SK-N-SH treated with all-trans-retinoic acid at 6 μM for 48 hours (cell line): ENCODE results near the gene FHOD1.

Experiments
- ATAC-seq: fragments of 200-7000 bp; cut with Tn5 transposase; 3 replicates; pipeline ENCODE4 v1.9.1; 2020; ENCODE audit warnings: mild to moderate bottlenecking, moderate library complexity
- ARNTL ChIP-seq: fragments of 450-650 bp; formaldehyde crosslinking; IDR thresholded peaks from 2 replicates; pipeline ENCODE4 v1.5.0; 2020; ENCODE audit warnings: low read depth, mild to moderate bottlenecking, moderate library complexity, borderline replicate concordance
- BACH2 ChIP-seq: fragments of 250-450 bp; sonication (Bioruptor Pico); IDR thresholded peaks from 2 replicates; pipeline ENCODE4 v1.9.0; 2021; ENCODE audit warnings: mild to moderate bottlenecking, borderline replicate concordance
- CSDC2 ChIP-seq: fragments of 250-450 bp; sonication (Bioruptor Pico); IDR thresholded peaks from 2 replicates; pipeline ENCODE4 v1.5.0; 2020; ENCODE audit warnings: mild to moderate bottlenecking, moderate library complexity
- ESRRG ChIP-seq: fragments of 250-450 bp; sonication (Bioruptor Pico); IDR thresholded peaks from 2 replicates; pipeline ENCODE4 v1.6.1; 2021; ENCODE audit warnings: mild to moderate bottlenecking
- GLIS3 ChIP-seq: fragments of 250-450 bp; sonication (Bioruptor Pico); IDR thresholded peaks from 2 replicates; pipeline ENCODE4 v1.5.0; 2020; ENCODE audit warnings: mild to moderate bottlenecking, moderate library complexity
- ISL1 ChIP-seq: fragments of 250-450 bp; sonication (Bioruptor Pico); IDR thresholded peaks from 2 replicates; pipeline ENCODE4 v2.1.2; 2022; ENCODE audit warnings: mild to moderate bottlenecking, moderate library complexity
- OSR1 ChIP-seq: fragments of 250-450 bp; sonication (Bioruptor Pico); IDR thresholded peaks from 2 replicates; pipeline ENCODE4 v1.8.0; 2022; ENCODE audit warnings: moderate library complexity, mild to moderate bottlenecking, inconsistent platforms
- PPARA ChIP-seq: fragments of 250-450 bp; sonication (Bioruptor Pico); IDR thresholded peaks from 2 replicates; pipeline ENCODE4 v1.5.0; 2020; ENCODE audit warnings: mild to moderate bottlenecking, borderline replicate concordance
- RARB ChIP-seq: fragments of 250-450 bp; sonication (Bioruptor Pico); IDR thresholded peaks from 2 replicates; pipeline ENCODE4 v1.8.0; 2021; ENCODE audit warnings: mild to moderate bottlenecking, moderate library complexity
- SNAI2 ChIP-seq: fragments of 250-450 bp; sonication (Bioruptor Pico); IDR thresholded peaks from 2 replicates; pipeline ENCODE4 v1.5.0; 2020; ENCODE audit warnings: mild to moderate bottlenecking, moderate library complexity
- TCF4 ChIP-seq: fragments of 250-450 bp; sonication (Bioruptor Pico); IDR thresholded peaks from 2 replicates; pipeline ENCODE4 v1.8.0; 2021; ENCODE audit warnings: mild to moderate bottlenecking, moderate library complexity, borderline replicate concordance
- TOX ChIP-seq: fragments of 250-450 bp; sonication (Bioruptor Pico); IDR thresholded peaks from 2 replicates; pipeline ENCODE4 v1.8.0; 2021; ENCODE audit warnings: mild to moderate bottlenecking, moderate library complexity, borderline replicate concordance
- ZC3H10 ChIP-seq: fragments of 250-450 bp; sonication (Bioruptor Pico); IDR thresholded peaks from 2 replicates; pipeline ENCODE4 v1.5.1; 2021; ENCODE audit warnings: mild to moderate bottlenecking, moderate library complexity
- ZFP3 ChIP-seq: fragments of 250-450 bp; sonication (Bioruptor Pico); IDR thresholded peaks from 2 replicates; pipeline ENCODE4 v1.5.0; 2020; ENCODE audit warnings: mild to moderate bottlenecking, moderate library complexity
- ZNF70 ChIP-seq: fragments of 450-650 bp; formaldehyde crosslinking; IDR thresholded peaks from 2 replicates; pipeline ENCODE4 v1.5.0; 2020; ENCODE audit warnings: mild to moderate bottlenecking, moderate library complexity
- ZNF8 ChIP-seq: fragments of 450-650 bp; formaldehyde crosslinking; IDR thresholded peaks from 2 replicates; pipeline ENCODE4 v1.5.0; 2020; ENCODE audit warnings: mild to moderate bottlenecking, moderate library complexity
- TF ChIP-seq, protein P1 (sequence below): fragments of 250-450 bp; sonication (Bioruptor Pico); IDR thresholded peaks from 2 replicates; pipeline ENCODE4 v1.5.0; 2020; ENCODE audit warnings: mild to moderate bottlenecking, moderate library complexity
- TF ChIP-seq, protein P2 (sequence below): fragments of 250-450 bp; sonication (Bioruptor Pico); IDR thresholded peaks from 2 replicates; pipeline ENCODE4 v1.5.1; 2020; ENCODE audit warnings: low read depth, mild to moderate bottlenecking, moderate library complexity
- TF ChIP-seq, protein P3 (sequence below): fragments of 250-450 bp; sonication (Bioruptor Pico); IDR thresholded peaks from 2 replicates; pipeline ENCODE4 v1.5.1; 2021; ENCODE audit warnings: mild to moderate bottlenecking, moderate library complexity
- TF ChIP-seq, protein P4 (sequence below): fragments of 250-450 bp; sonication (Bioruptor Pico); IDR thresholded peaks from 2 replicates; pipeline ENCODE4 v1.8.0; 2020; ENCODE audit warnings: mild to moderate bottlenecking, moderate library complexity, borderline replicate concordance
- TF ChIP-seq, protein P5 (sequence below): fragments of 250-450 bp; sonication (Bioruptor Pico); IDR thresholded peaks from 2 replicates; pipeline ENCODE4 v1.8.0; 2021; ENCODE audit warnings: low read depth, mild to moderate bottlenecking, moderate library complexity, borderline replicate concordance

Gene FHOD1

DNA sequence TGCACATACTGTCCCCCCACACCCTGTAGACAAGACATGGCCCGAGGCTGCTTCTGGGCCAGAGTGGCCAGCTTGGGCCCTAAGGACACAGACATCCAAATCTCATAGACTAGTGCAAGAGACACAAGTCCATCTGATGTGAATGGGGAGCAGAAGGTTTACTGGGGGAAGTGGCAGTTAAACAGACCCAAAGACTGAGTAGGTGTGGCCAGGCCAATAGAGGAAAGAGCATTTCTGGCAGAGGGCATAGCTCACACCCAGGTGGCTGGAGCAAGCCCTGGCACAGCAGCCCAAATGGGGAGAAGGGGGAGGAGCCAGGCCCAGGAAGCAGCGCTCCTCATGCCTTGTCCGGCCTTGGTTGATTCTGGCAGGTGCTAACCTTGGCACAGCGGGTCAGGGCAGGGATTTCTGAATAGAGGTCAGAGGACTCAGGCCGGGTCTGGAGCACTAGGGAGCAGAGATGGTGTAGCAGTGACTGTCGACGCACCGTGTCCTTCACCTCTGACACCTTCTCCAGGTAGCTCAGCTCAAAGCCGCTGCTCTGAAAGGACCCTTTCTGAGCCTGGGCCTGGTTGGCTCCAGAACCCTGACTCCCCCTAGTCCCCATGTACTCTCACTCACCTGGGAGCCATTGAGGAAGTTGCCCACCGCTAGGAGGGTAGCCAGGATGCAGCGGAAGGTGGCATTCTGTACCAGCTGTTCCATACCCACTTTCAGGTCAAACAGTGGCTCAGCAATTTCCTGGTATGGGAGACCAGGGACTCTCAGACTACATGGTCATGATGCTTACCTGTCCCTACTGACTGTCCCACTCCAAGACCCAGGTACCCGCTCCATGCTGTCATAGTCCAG, 16.2 kb downstream of the FHOD1 start:
- ATAC-seq: no peak
- TF ChIP-seq TOX (CRISPR knock-in tag): no peak
- no peak for TF ChIP-seq ZC3H10 (CRISPR knock-in tag)
- TF ChIP-seq, protein P1, sequence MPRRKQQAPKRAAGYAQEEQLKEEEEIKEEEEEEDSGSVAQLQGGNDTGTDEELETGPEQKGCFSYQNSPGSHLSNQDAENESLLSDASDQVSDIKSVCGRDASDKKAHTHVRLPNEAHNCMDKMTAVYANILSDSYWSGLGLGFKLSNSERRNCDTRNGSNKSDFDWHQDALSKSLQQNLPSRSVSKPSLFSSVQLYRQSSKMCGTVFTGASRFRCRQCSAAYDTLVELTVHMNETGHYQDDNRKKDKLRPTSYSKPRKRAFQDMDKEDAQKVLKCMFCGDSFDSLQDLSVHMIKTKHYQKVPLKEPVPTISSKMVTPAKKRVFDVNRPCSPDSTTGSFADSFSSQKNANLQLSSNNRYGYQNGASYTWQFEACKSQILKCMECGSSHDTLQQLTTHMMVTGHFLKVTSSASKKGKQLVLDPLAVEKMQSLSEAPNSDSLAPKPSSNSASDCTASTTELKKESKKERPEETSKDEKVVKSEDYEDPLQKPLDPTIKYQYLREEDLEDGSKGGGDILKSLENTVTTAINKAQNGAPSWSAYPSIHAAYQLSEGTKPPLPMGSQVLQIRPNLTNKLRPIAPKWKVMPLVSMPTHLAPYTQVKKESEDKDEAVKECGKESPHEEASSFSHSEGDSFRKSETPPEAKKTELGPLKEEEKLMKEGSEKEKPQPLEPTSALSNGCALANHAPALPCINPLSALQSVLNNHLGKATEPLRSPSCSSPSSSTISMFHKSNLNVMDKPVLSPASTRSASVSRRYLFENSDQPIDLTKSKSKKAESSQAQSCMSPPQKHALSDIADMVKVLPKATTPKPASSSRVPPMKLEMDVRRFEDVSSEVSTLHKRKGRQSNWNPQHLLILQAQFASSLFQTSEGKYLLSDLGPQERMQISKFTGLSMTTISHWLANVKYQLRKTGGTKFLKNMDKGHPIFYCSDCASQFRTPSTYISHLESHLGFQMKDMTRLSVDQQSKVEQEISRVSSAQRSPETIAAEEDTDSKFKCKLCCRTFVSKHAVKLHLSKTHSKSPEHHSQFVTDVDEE (CRISPR knock-in tag): no peak
- TF ChIP-seq, protein P2, sequence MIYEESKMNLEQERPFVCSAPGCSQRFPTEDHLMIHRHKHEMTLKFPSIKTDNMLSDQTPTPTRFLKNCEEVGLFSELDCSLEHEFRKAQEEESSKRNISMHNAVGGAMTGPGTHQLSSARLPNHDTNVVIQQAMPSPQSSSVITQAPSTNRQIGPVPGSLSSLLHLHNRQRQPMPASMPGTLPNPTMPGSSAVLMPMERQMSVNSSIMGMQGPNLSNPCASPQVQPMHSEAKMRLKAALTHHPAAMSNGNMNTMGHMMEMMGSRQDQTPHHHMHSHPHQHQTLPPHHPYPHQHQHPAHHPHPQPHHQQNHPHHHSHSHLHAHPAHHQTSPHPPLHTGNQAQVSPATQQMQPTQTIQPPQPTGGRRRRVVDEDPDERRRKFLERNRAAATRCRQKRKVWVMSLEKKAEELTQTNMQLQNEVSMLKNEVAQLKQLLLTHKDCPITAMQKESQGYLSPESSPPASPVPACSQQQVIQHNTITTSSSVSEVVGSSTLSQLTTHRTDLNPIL: no peak
- TF ChIP-seq GLIS3 (CRISPR knock-in tag): no peak
- TF ChIP-seq, protein P3, sequence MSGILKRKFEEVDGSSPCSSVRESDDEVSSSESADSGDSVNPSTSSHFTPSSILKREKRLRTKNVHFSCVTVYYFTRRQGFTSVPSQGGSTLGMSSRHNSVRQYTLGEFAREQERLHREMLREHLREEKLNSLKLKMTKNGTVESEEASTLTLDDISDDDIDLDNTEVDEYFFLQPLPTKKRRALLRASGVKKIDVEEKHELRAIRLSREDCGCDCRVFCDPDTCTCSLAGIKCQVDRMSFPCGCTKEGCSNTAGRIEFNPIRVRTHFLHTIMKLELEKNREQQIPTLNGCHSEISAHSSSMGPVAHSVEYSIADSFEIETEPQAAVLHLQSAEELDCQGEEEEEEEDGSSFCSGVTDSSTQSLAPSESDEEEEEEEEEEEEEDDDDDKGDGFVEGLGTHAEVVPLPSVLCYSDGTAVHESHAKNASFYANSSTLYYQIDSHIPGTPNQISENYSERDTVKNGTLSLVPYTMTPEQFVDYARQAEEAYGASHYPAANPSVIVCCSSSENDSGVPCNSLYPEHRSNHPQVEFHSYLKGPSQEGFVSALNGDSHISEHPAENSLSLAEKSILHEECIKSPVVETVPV: no peak
- no peak for TF ChIP-seq PPARA (CRISPR knock-in tag)
- no peak for TF ChIP-seq ISL1
- TF ChIP-seq TCF4 (CRISPR knock-in tag): no peak
- no peak for TF ChIP-seq ZFP3 (CRISPR knock-in tag)
- no peak for TF ChIP-seq ARNTL
- no peak for TF ChIP-seq ZNF8 (CRISPR knock-in tag)
- no peak for TF ChIP-seq ZNF70 (CRISPR knock-in tag)
- no peak for TF ChIP-seq ESRRG (CRISPR knock-in tag)
- no peak for TF ChIP-seq OSR1 (CRISPR knock-in tag)
- no peak for TF ChIP-seq BACH2

DNA sequence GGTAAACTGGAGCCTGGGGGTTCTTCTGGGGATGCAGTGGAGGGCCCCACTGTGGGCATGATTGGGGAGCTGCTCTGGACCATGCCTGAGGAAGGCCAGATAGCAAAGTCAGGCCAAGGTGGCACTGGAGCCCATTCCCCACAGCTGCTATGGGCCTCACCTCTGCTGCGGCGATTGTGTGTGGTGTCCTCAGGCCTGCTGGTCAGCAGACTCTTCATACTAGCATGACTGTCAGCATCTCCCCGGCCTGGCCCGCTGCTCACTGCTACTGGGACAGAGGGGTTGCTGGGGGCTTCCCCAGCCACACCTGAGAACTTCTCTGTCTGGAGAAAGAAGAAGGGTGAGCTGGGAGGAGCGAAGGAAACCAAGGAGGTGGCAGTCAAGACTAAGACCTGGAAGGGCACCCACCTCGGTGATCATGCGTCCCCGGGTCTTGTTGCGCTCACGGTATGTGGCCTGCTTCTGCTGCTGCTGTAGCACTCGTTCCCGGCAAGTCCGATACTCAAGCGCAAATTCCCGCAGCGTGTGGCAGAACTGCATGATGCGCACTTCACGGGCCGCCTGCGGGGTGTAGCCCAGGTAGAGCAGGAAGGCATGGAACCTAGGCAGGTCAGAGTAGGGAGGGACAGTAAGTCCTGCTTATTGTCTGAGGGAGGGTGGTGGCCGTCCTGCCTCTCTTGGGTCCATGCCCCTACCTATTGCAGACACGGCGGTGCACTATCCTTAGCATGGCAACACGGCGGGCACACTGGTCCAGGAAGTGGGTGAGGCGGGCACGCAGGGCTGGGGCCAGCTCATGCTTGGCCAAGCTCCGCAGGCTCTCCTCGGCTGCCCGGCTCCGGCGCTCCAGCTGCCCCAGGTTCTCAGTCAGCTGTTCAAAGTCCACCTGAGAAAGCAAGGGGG, 17.1 kb downstream of the FHOD1 start:
- no peak for ATAC-seq
- TF ChIP-seq ZNF8 (CRISPR knock-in tag) (no peak), TCF4 (CRISPR knock-in tag) (no peak), ISL1 (no peak), RARB (CRISPR knock-in tag) (no peak), ZFP3 (CRISPR knock-in tag) (no peak), ARNTL (no peak), TOX (CRISPR knock-in tag) (no peak), PPARA (CRISPR knock-in tag) (no peak)
- TF ChIP-seq, protein P2: no peak
- TF ChIP-seq, protein P4, sequence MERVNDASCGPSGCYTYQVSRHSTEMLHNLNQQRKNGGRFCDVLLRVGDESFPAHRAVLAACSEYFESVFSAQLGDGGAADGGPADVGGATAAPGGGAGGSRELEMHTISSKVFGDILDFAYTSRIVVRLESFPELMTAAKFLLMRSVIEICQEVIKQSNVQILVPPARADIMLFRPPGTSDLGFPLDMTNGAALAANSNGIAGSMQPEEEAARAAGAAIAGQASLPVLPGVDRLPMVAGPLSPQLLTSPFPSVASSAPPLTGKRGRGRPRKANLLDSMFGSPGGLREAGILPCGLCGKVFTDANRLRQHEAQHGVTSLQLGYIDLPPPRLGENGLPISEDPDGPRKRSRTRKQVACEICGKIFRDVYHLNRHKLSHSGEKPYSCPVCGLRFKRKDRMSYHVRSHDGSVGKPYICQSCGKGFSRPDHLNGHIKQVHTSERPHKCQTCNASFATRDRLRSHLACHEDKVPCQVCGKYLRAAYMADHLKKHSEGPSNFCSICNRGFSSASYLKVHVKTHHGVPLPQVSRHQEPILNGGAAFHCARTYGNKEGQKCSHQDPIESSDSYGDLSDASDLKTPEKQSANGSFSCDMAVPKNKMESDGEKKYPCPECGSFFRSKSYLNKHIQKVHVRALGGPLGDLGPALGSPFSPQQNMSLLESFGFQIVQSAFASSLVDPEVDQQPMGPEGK: no peak

DNA sequence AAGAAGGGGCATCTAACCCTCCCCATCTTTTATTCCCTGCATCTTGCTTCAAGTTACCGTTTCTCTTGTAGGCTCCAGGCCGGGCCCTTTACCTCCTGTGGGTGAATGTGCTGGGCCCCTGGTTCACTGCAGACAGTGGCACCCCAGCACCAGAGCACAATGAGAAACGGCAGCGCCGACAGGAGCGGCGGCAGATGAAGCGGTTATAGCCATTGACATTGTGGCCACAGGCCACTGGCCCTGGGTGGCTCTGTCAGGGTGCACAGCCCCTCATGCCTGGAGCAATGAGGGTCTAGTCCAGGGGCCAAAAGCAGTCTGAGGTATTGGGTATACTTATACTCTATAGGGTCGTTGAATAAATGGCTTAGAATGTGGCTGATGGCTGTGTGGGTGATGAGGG, 18.4 kb downstream of the FHOD1 start:
- no peak for ATAC-seq
- TF ChIP-seq ARNTL: no peak
- TF ChIP-seq, protein P4: no peak
- TF ChIP-seq SNAI2 (CRISPR knock-in tag): no peak
- TF ChIP-seq CSDC2 (CRISPR knock-in tag): no peak
- no peak for TF ChIP-seq BACH2
- TF ChIP-seq ZNF70 (CRISPR knock-in tag): no peak
- no peak for TF ChIP-seq ISL1
- TF ChIP-seq PPARA (CRISPR knock-in tag): no peak
- TF ChIP-seq OSR1 (CRISPR knock-in tag): no peak
- TF ChIP-seq, protein P2: no peak
- TF ChIP-seq, protein P5, sequence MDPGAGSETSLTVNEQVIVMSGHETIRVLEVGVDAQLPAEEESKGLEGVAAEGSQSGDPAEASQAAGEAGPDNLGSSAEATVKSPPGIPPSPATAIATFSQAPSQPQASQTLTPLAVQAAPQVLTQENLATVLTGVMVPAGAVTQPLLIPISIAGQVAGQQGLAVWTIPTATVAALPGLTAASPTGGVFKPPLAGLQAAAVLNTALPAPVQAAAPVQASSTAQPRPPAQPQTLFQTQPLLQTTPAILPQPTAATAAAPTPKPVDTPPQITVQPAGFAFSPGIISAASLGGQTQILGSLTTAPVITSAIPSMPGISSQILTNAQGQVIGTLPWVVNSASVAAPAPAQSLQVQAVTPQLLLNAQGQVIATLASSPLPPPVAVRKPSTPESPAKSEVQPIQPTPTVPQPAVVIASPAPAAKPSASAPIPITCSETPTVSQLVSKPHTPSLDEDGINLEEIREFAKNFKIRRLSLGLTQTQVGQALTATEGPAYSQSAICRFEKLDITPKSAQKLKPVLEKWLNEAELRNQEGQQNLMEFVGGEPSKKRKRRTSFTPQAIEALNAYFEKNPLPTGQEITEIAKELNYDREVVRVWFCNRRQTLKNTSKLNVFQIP (CRISPR knock-in tag): no peak
